ENCODE data around the gene RYR1. TPM values are rescaled to one million over a fixed set of nuclear protein-coding genes. Genes with fewer than 3 reads are reported as not detected.
A peak's percentile ranks its signal among the peaks of the same experiment; 100 is the strongest.

RYR1 gene
- total RNA-seq, 1 experiment from 2014 or later = 34.2 TPM

DNA sequence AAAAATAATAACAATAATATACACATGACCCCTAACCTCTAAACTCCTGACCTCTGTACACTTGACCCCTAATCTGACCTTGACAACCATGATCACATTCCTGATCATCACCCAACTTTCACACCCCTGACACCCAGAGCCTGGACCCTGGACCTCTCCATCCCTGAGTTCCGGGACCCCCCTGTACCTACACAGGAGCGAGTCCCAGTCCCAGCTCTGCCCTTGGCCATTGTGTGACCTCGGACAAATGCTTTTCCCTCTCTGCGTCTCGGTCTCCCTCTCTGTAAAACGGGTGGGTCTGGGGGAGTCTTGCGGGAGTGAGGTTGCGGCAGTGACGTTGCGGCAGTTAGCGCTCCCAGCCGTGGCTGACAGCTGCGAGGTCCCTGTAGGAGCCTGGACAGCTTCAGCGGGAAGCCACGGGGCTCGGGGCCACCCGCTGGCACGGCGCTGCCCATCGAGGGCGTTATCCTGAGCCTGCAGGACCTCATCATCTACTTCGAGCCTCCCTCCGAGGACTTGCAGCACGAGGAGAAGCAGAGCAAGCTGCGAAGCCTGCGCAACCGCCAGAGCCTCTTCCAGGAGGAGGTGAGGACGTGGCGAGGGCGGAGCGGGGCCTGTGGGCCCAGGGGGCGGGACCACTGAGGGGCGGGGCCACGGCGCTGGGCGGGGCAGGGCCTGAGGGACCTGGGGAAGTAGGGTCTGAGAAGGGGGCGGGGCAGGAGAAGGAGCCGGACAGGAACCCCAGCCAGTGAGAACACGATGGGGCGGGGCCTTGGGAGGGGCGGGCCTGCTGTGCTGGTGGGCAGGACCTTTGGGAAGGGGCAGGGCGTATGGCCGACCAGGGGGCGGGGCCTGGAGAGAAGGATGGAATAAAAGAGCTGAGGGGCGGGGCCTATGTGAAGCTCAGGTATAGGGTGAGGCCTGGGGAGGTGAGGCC is 19.2 kb downstream of the RYR1 start:
- TF ChIP-seq, protein P1, sequence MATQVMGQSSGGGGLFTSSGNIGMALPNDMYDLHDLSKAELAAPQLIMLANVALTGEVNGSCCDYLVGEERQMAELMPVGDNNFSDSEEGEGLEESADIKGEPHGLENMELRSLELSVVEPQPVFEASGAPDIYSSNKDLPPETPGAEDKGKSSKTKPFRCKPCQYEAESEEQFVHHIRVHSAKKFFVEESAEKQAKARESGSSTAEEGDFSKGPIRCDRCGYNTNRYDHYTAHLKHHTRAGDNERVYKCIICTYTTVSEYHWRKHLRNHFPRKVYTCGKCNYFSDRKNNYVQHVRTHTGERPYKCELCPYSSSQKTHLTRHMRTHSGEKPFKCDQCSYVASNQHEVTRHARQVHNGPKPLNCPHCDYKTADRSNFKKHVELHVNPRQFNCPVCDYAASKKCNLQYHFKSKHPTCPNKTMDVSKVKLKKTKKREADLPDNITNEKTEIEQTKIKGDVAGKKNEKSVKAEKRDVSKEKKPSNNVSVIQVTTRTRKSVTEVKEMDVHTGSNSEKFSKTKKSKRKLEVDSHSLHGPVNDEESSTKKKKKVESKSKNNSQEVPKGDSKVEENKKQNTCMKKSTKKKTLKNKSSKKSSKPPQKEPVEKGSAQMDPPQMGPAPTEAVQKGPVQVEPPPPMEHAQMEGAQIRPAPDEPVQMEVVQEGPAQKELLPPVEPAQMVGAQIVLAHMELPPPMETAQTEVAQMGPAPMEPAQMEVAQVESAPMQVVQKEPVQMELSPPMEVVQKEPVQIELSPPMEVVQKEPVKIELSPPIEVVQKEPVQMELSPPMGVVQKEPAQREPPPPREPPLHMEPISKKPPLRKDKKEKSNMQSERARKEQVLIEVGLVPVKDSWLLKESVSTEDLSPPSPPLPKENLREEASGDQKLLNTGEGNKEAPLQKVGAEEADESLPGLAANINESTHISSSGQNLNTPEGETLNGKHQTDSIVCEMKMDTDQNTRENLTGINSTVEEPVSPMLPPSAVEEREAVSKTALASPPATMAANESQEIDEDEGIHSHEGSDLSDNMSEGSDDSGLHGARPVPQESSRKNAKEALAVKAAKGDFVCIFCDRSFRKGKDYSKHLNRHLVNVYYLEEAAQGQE (IDR thresholded peaks at IDR 0.05; ENCODE audit: insufficient read depth in 1 of 2, low read depth in 2 of 2, low read length in 1 of 2) = no peak
- no peak for TF ChIP-seq TCF7L2 (IDR thresholded peaks at IDR 0.05; ENCODE audit: low read depth, low read length)
- TF ChIP-seq SIN3A (IDR thresholded peaks at IDR 0.05; ENCODE audit: borderline replicate concordance, insufficient read depth, low read depth, low read length) = no peak
- TF ChIP-seq, protein P2, sequence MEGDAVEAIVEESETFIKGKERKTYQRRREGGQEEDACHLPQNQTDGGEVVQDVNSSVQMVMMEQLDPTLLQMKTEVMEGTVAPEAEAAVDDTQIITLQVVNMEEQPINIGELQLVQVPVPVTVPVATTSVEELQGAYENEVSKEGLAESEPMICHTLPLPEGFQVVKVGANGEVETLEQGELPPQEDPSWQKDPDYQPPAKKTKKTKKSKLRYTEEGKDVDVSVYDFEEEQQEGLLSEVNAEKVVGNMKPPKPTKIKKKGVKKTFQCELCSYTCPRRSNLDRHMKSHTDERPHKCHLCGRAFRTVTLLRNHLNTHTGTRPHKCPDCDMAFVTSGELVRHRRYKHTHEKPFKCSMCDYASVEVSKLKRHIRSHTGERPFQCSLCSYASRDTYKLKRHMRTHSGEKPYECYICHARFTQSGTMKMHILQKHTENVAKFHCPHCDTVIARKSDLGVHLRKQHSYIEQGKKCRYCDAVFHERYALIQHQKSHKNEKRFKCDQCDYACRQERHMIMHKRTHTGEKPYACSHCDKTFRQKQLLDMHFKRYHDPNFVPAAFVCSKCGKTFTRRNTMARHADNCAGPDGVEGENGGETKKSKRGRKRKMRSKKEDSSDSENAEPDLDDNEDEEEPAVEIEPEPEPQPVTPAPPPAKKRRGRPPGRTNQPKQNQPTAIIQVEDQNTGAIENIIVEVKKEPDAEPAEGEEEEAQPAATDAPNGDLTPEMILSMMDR (IDR thresholded peaks at IDR 0.05) = no peak
- TF ChIP-seq POLR2AphosphoS5 (IDR thresholded peaks at IDR 0.05; ENCODE audit: low read depth, low read length) = no peak
- H3K36me3 ChIP-seq (ENCODE audit: control insufficient read depth, insufficient read depth, low read length) = no peaks in the 10 kb centered on the region
- ChIA-PET POLR2A (no interaction called here), CTCF (interaction anchor here (1.0 kb wide), 1 partner anchor 50 kb away, joined by 5 read pairs; the partner anchor contains the start of gene FAM98C)
- no peaks in the 10 kb centered on the region for H3K4me1 ChIP-seq (ENCODE audit: control insufficient read depth, insufficient read depth, low read length)
- H3K27ac ChIP-seq (ENCODE audit: low read length) = no peak overlapping the region
- no peaks in the 10 kb centered on the region for H3K27me3 ChIP-seq (ENCODE audit: control insufficient read depth, insufficient read depth, low read length)
- no peak overlapping the region for H3K4me3 ChIP-seq (ENCODE audit: low read depth in 2 of 2, low read length in 2 of 2)
- ATAC-seq (peak; percentile 49), DNase-seq (ENCODE audit: low read depth, low spot score) (no peak)
- no peaks in the 10 kb centered on the region for H3K9me3 ChIP-seq (ENCODE audit: control insufficient read depth, insufficient read depth, low read depth, low read length)
- no TSS peak for BruUV-seq (replicated peaks)
- intact Hi-C loops (cut with micrococcal nuclease; ENCODE audit: unreplicated experiment) = no loop called here
- in situ Hi-C loops (cut with HindIII; ENCODE audit: low pct_unique_long_range_greater_than_20kb, low sequenced_read_pairs) = no loop called here

GRCh38 chr19:38453596-38453995 is 20.1 kb downstream of the RYR1 start:
- H3K4me1 ChIP-seq (ENCODE audit: control insufficient read depth, insufficient read depth, low read length) = no peaks in the 10 kb centered on the region
- no peak for DNase-seq (ENCODE audit: low read depth, low spot score)
- H3K27ac ChIP-seq (ENCODE audit: low read length) = no peak overlapping the region
- in situ Hi-C loops (cut with HindIII; ENCODE audit: low pct_unique_long_range_greater_than_20kb, low sequenced_read_pairs) (no loop called here), intact Hi-C loops (cut with micrococcal nuclease; ENCODE audit: unreplicated experiment) (no loop called here)
- H3K4me3 ChIP-seq (ENCODE audit: low read depth in 2 of 2, low read length in 2 of 2) = no peak overlapping the region
- TF ChIP-seq, protein P1 (IDR thresholded peaks at IDR 0.05; ENCODE audit: insufficient read depth in 1 of 2, low read depth in 2 of 2, low read length in 1 of 2) = no peak
- TF ChIP-seq, protein P2 (IDR thresholded peaks at IDR 0.05) = no peak
- TF ChIP-seq SIN3A (IDR thresholded peaks at IDR 0.05; ENCODE audit: borderline replicate concordance, insufficient read depth, low read depth, low read length) (no peak), TCF7L2 (IDR thresholded peaks at IDR 0.05; ENCODE audit: low read depth, low read length) (no peak), POLR2AphosphoS5 (IDR thresholded peaks at IDR 0.05; ENCODE audit: low read depth, low read length) (no peak)
- no peaks in the 10 kb centered on the region for H3K27me3 ChIP-seq (ENCODE audit: control insufficient read depth, insufficient read depth, low read length)
- no peaks in the 10 kb centered on the region for H3K36me3 ChIP-seq (ENCODE audit: control insufficient read depth, insufficient read depth, low read length)
- BruUV-seq (replicated peaks) = no TSS peak
- ChIA-PET POLR2A (no interaction called here), CTCF (interaction anchor here (1.0 kb wide), 1 partner anchor 51 kb away, joined by 5 read pairs; the partner anchor contains the start of gene FAM98C)
- no peaks in the 10 kb centered on the region for H3K9me3 ChIP-seq (ENCODE audit: control insufficient read depth, insufficient read depth, low read depth, low read length)
- no peak for ATAC-seq
